ENCODE measurements around the gene MCF2L2. TPM values are rescaled to one million over a fixed set of nuclear protein-coding genes. Genes with fewer than 3 reads are reported as not detected.
"Not testable (repeated sequence)": the region's sequence is repeated elsewhere in the genome, so short reads cannot be mapped to it uniquely, and the experiment has no call there.

MCF2L2 gene
- total RNA-seq, 2 donors from 2014 or later = 0.25 to 1.4 TPM

- Histone ChIP-seq H3K9ac (ENCODE audit: low read depth in 2 of 2, low read length in 2 of 2) (no peak overlapping the region), H3K9me3 (no peaks in the 10 kb centered on the region), H3K4me3 (no peak overlapping the region), H3K36me3 (no peaks in the 10 kb centered on the region), H3K27ac (no peak overlapping the region), H3K27me3 (no peaks in the 10 kb centered on the region), H3K4me1 (no peaks in the 10 kb centered on the region)
- no peak for DNase-seq
- TF ChIP-seq CTCF (IDR thresholded peaks at IDR 0.05) = no peak
- intact Hi-C loops (cut with DNase I) = no loop called here
Measured at GRCh38 chr3:183472155-183472554, 43.7 kb upstream of the MCF2L2 start.

- no peak for DNase-seq
- H3K4me1 ChIP-seq = no peaks in the 10 kb centered on the region
- H3K27ac ChIP-seq = no peak overlapping the region
- H3K9me3 ChIP-seq = no peaks in the 10 kb centered on the region
- no peaks in the 10 kb centered on the region for H3K27me3 ChIP-seq
- intact Hi-C loops (cut with DNase I) = loop anchor here (5.0 kb wide), 2 partner anchors 94 to 299 kb away; no protein-coding TSS in a partner anchor
- no peak overlapping the region for H3K4me3 ChIP-seq
- H3K9ac ChIP-seq (ENCODE audit: low read depth in 2 of 2, low read length in 2 of 2) = no peak overlapping the region
- no peaks in the 10 kb centered on the region for H3K36me3 ChIP-seq
- no peak for TF ChIP-seq CTCF (IDR thresholded peaks at IDR 0.05)
Measured at GRCh38 chr3:183468424-183468823, 40.0 kb upstream of the MCF2L2 start.

GRCh38 chr3:183466575-183466974, 38.2 kb upstream of the MCF2L2 start:
- Histone ChIP-seq H3K4me1 (no peaks in the 10 kb centered on the region), H3K4me3 (no peak overlapping the region), H3K36me3 (no peaks in the 10 kb centered on the region), H3K27ac (no peak overlapping the region), H3K27me3 (no peaks in the 10 kb centered on the region), H3K9ac (ENCODE audit: low read depth in 2 of 2, low read length in 2 of 2) (no peak overlapping the region), H3K9me3 (no peaks in the 10 kb centered on the region)
- no peak for DNase-seq
- intact Hi-C loops (cut with DNase I) = loop anchor here (5.0 kb wide), 2 partner anchors 96 to 301 kb away; no protein-coding TSS in a partner anchor
- no peak for TF ChIP-seq CTCF (IDR thresholded peaks at IDR 0.05)

- H3K27ac ChIP-seq; H3K4me3 ChIP-seq; DNase-seq; H3K4me1 ChIP-seq; H3K36me3 ChIP-seq; H3K9me3 ChIP-seq; H3K9ac ChIP-seq (ENCODE audit: low read depth in 2 of 2, low read length in 2 of 2); H3K27me3 ChIP-seq: not testable (repeated sequence)
- intact Hi-C loops (cut with DNase I) = loop anchor here (5.0 kb wide), 2 partner anchors 97 to 302 kb away; no protein-coding TSS in a partner anchor
Measured at GRCh38 chr3:183465710-183466109, 37.3 kb upstream of the MCF2L2 start.

- peak; percentile 29 for DNase-seq
- no peak for TF ChIP-seq CTCF (IDR thresholded peaks at IDR 0.05)
- intact Hi-C loops (cut with DNase I) = no loop called here
Measured at GRCh38 chr3:183464480-183464879, 36.1 kb upstream of the MCF2L2 start.

GRCh38 chr3:183460081-183461055, 31.9 kb upstream of the MCF2L2 start:
- intact Hi-C loops (cut with DNase I) = no loop called here
- Histone ChIP-seq H3K9ac (ENCODE audit: low read depth in 2 of 2, low read length in 2 of 2) (no peak overlapping the region), H3K27ac (no peak overlapping the region), H3K27me3 (no peaks in the 10 kb centered on the region), H3K4me3 (no peak overlapping the region), H3K4me1 (no peaks in the 10 kb centered on the region), H3K9me3 (no peaks in the 10 kb centered on the region), H3K36me3 (no peaks in the 10 kb centered on the region)
- TF ChIP-seq CTCF (IDR thresholded peaks at IDR 0.05) = no peak
- no peak for DNase-seq

More at GRCh38 chr3:183464480-183464879, 36.1 kb upstream of the MCF2L2 start:
- no peak overlapping the region for H3K27ac ChIP-seq
- H3K36me3 ChIP-seq = no peaks in the 10 kb centered on the region
- no peak overlapping the region for H3K4me3 ChIP-seq
- H3K27me3 ChIP-seq = no peaks in the 10 kb centered on the region
- H3K9ac ChIP-seq (ENCODE audit: low read depth in 2 of 2, low read length in 2 of 2) = no peak overlapping the region
- H3K9me3 ChIP-seq = no peaks in the 10 kb centered on the region
- no peaks in the 10 kb centered on the region for H3K4me1 ChIP-seq
